CD4-positive, CD25-positive, alpha-beta regulatory T cell (primary cell): ENCODE measurements around the gene TPST2. TPM values are rescaled to one million over a fixed set of nuclear protein-coding genes. Genes with fewer than 3 reads are reported as not detected.

Experiments used
- ATAC-seq, 2 donors: fragments of 150-1000 bp; cut with Tn5 transposase; one replicate each; pipeline ENCODE4 v1.10.0; 2021; ENCODE audit warnings: low read depth in 2 of 2, moderate number of reproducible peaks in 2 of 2, moderate library complexity in 1 of 2
- DNase-seq, 3 donors: peaks; one replicate each; pipeline versions ENCODE4 v3.0.0 to v3.0.0-alpha.2; 2012 to 2022; ENCODE audit warnings: mixed read lengths in 1 of 3
- H3K27ac ChIP-seq: one replicate; pipeline ENCODE4 v1.7.0; 2013; ENCODE audit warnings: mild to moderate bottlenecking, low read length; ENCODE audit not compliant: insufficient read depth, poor library complexity, severe bottlenecking
- H3K27me3 ChIP-seq: one replicate; pipeline ENCODE4 v1.7.0; 2013; ENCODE audit warnings: low read length; ENCODE audit not compliant: control insufficient read depth, insufficient read depth
- H3K36me3 ChIP-seq: one replicate; pipeline ENCODE4 v1.7.0; 2013; ENCODE audit warnings: mild to moderate bottlenecking, low read length, moderate library complexity; ENCODE audit not compliant: control insufficient read depth, insufficient read depth
- H3K4me1 ChIP-seq: 2 replicates; pipeline ENCODE4 v1.7.0; 2013; ENCODE audit warnings: mild to moderate bottlenecking, low read length; ENCODE audit not compliant: insufficient read depth, control insufficient read depth, poor library complexity, severe bottlenecking
- H3K4me3 ChIP-seq: one replicate; pipeline ENCODE4 v1.7.0; 2013; ENCODE audit warnings: low read depth, mild to moderate bottlenecking, low read length, moderate library complexity
- H3K9me3 ChIP-seq, 2 experiments: 1 replicate in 1 of 2; 2 replicates in 1 of 2; pipeline ENCODE4 v1.7.0; 2013; ENCODE audit warnings: low read length in 2 of 2, mild to moderate bottlenecking in 1 of 2, moderate library complexity in 1 of 2; ENCODE audit not compliant: control insufficient read depth in 2 of 2
- H3K27ac Mint-ChIP-seq, 3 donors: one replicate each; pipeline ENCODE4 v1.8.0; 2020 to 2022; ENCODE audit warnings: mild to moderate bottlenecking in 3 of 3, mixed read lengths in 3 of 3, moderate library complexity in 2 of 3
- H3K27me3 Mint-ChIP-seq: one replicate; pipeline ENCODE4 v1.8.0; 2022; ENCODE audit warnings: mild to moderate bottlenecking, mixed read lengths
- H3K36me3 Mint-ChIP-seq: one replicate; pipeline ENCODE4 v1.8.0; 2020; ENCODE audit warnings: mixed read lengths
- H3K4me1 Mint-ChIP-seq, 4 donors: one replicate each; pipeline ENCODE4 v1.8.0; 2020 to 2022; ENCODE audit warnings: mixed read lengths in 4 of 4, mild to moderate bottlenecking in 1 of 4
- H3K4me3 Mint-ChIP-seq, 4 donors: one replicate each; pipeline ENCODE4 v1.8.0; 2020 to 2022; ENCODE audit warnings: mild to moderate bottlenecking in 4 of 4, mixed read lengths in 4 of 4, moderate library complexity in 3 of 4
- H3K9me3 Mint-ChIP-seq, 7 donors: one replicate each; pipeline ENCODE4 v1.8.0; 2020 to 2022; ENCODE audit warnings: mixed read lengths in 7 of 7, mild to moderate bottlenecking in 3 of 7, moderate library complexity in 2 of 7
- polyA plus RNA-seq, 4 donors: library from polyadenylated mRNA; unstranded; fragments of 300-500 nt; fragmentation: Illumina TruSeq; gene quantifications; one replicate each; pipeline ENCODE4 v1.2.3, GENCODE V29; 2021
- total RNA-seq: library from RNA; stranded (reverse); gene quantifications from one replicate; pipeline ENCODE4 v1.2.3, GENCODE V29; 2022

TPST2 gene
- total and polyA plus RNA-seq, 5 donors from 2014 or later, result 36.0 to 64.6 (median 55.0) TPM

GRCh38 chr22:26599505-26599904 lies 9.6 kb upstream of the TPST2 start:
- no peaks in the 10 kb centered on the region for H3K36me3 ChIP-seq
- H3K4me1 ChIP-seq, result no peaks in the 10 kb centered on the region
- Mint-ChIP-seq H3K4me1 (peaks cover 0 to 7% (median 3%) of the 10 kb centered on the region in 4 donors), H3K9me3 (peaks cover 0 to 4% (median 0%) of the 10 kb centered on the region in 7 donors), H3K36me3 (no peaks in the 10 kb centered on the region), H3K4me3 (no peak overlapping the region), H3K27ac (no peak overlapping the region), H3K27me3 (no peaks in the 10 kb centered on the region)
- no peaks in the 10 kb centered on the region for H3K9me3 ChIP-seq
- DNase-seq, result no peak
- no peak overlapping the region for H3K27ac ChIP-seq
- H3K27me3 ChIP-seq, result no peaks in the 10 kb centered on the region
- no peak overlapping the region for H3K4me3 ChIP-seq
- no peak for ATAC-seq

GRCh38 chr22:26597480-26597879 lies 7.5 kb upstream of the TPST2 start:
- Mint-ChIP-seq H3K4me3 (no peak overlapping the region), H3K4me1 (peaks cover 2 to 22% (median 16%) of the 10 kb centered on the region in 4 donors), H3K36me3 (no peaks in the 10 kb centered on the region), H3K27ac (peak overlapping the region in 1 of 3 donors; percentile 68), H3K9me3 (no peaks in the 10 kb centered on the region), H3K27me3 (no peaks in the 10 kb centered on the region)
- DNase-seq (no peak), ATAC-seq (no peak)
- H3K36me3 ChIP-seq, result no peaks in the 10 kb centered on the region
- no peak overlapping the region for H3K27ac ChIP-seq
- peaks cover 18% of the 10 kb centered on the region for H3K4me1 ChIP-seq
- no peaks in the 10 kb centered on the region for H3K27me3 ChIP-seq
- no peaks in the 10 kb centered on the region for H3K9me3 ChIP-seq
- H3K4me3 ChIP-seq, result no peak overlapping the region

GRCh38 chr22:26597026-26597425 lies 7.1 kb upstream of the TPST2 start:
- ATAC-seq (no peak), DNase-seq (no peak)
- Histone ChIP-seq H3K36me3 (no peaks in the 10 kb centered on the region), H3K4me1 (peaks cover 22% of the 10 kb centered on the region), H3K4me3 (no peak overlapping the region), H3K27ac (no peak overlapping the region), H3K9me3 (no peaks in the 10 kb centered on the region), H3K27me3 (no peaks in the 10 kb centered on the region)
- no peak overlapping the region for H3K4me3 Mint-ChIP-seq
- H3K27ac Mint-ChIP-seq, result peak overlapping the region in 1 of 3 donors; percentile 68
- peaks cover 6 to 26% (median 21%) of the 10 kb centered on the region in 4 donors for H3K4me1 Mint-ChIP-seq
- H3K36me3 Mint-ChIP-seq, result no peaks in the 10 kb centered on the region
- no peaks in the 10 kb centered on the region for H3K27me3 Mint-ChIP-seq
- H3K9me3 Mint-ChIP-seq, result no peaks in the 10 kb centered on the region

- H3K36me3 ChIP-seq, result no peaks in the 10 kb centered on the region
- Mint-ChIP-seq H3K4me3 (peak overlapping the region in 2 of 4 donors; percentile 29 to 67), H3K9me3 (no peaks in the 10 kb centered on the region), H3K27me3 (no peaks in the 10 kb centered on the region), H3K36me3 (no peaks in the 10 kb centered on the region), H3K27ac (peak overlapping the region; percentile 60 to 78 (median 71)), H3K4me1 (peaks cover 15 to 49% (median 33%) of the 10 kb centered on the region in 4 donors)
- H3K9me3 ChIP-seq, result no peaks in the 10 kb centered on the region
- ATAC-seq, result no peak
- peak overlapping the region; percentile 14 for H3K4me3 ChIP-seq
- H3K4me1 ChIP-seq, result peaks cover 44% of the 10 kb centered on the region
- no peaks in the 10 kb centered on the region for H3K27me3 ChIP-seq
- H3K27ac ChIP-seq, result no peak overlapping the region
- no peak for DNase-seq
Measured at GRCh38 chr22:26593763-26594162, 3.8 kb upstream of the TPST2 start.

- Mint-ChIP-seq H3K9me3 (no peaks in the 10 kb centered on the region), H3K36me3 (no peaks in the 10 kb centered on the region)
Measured at GRCh38 chr22:26592421-26592891, 2.5 kb upstream of the TPST2 start.

GRCh38 chr22:26589367-26589844 lies 526 bp downstream of the TPST2 start:
- Mint-ChIP-seq H3K27me3 (no peaks in the 10 kb centered on the region), H3K27ac (peak overlapping the region; percentile 67 to 85 (median 78)), H3K36me3 (no peaks in the 10 kb centered on the region), H3K4me1 (peaks cover 19 to 87% (median 58%) of the 10 kb centered on the region in 4 donors), H3K9me3 (peaks cover 0 to 1% (median 0%) of the 10 kb centered on the region in 7 donors), H3K4me3 (peak overlapping the region; percentile 90 to 96 (median 94))
- H3K27me3 ChIP-seq, result no peaks in the 10 kb centered on the region
- peak in 2 of 3 donors; percentile 20 to 52 for DNase-seq
- H3K9me3 ChIP-seq, result no peaks in the 10 kb centered on the region
- H3K4me3 ChIP-seq, result peak overlapping the region; percentile 84
- peak in 1 of 2 donors; percentile 6 for ATAC-seq
- H3K27ac ChIP-seq, result peak overlapping the region; percentile 71
- H3K36me3 ChIP-seq, result no peaks in the 10 kb centered on the region
- peaks cover 68% of the 10 kb centered on the region for H3K4me1 ChIP-seq

More at GRCh38 chr22:26592421-26592891, 2.5 kb upstream of the TPST2 start:
- ATAC-seq, result peak; percentile 34 to 57
- Mint-ChIP-seq H3K27ac (peak overlapping the region; percentile 86 to 97 (median 90)), H3K4me1 (peaks cover 15 to 61% (median 40%) of the 10 kb centered on the region in 4 donors), H3K4me3 (peak overlapping the region; percentile 37 to 77 (median 68)), H3K27me3 (no peaks in the 10 kb centered on the region)
- Histone ChIP-seq H3K27ac (peak overlapping the region; percentile 55), H3K4me3 (peak overlapping the region; percentile 38), H3K27me3 (no peaks in the 10 kb centered on the region), H3K36me3 (no peaks in the 10 kb centered on the region), H3K9me3 (no peaks in the 10 kb centered on the region), H3K4me1 (peaks cover 48% of the 10 kb centered on the region)
- DNase-seq, result peak; percentile 8 to 83 (median 40)

- no peaks in the 10 kb centered on the region for H3K27me3 Mint-ChIP-seq
- peaks cover 3% of the 10 kb centered on the region for H3K36me3 ChIP-seq
- DNase-seq (no peak), ATAC-seq (no peak)
- peak overlapping the region; percentile 67 to 85 (median 78) for H3K27ac Mint-ChIP-seq
- H3K9me3 Mint-ChIP-seq, result peaks cover 0 to 1% (median 0%) of the 10 kb centered on the region in 7 donors
- H3K4me1 Mint-ChIP-seq, result peaks cover 19 to 87% (median 60%) of the 10 kb centered on the region in 4 donors
- peak overlapping the region; percentile 90 to 96 (median 94) for H3K4me3 Mint-ChIP-seq
- no peaks in the 10 kb centered on the region for H3K9me3 ChIP-seq
- no peaks in the 10 kb centered on the region for H3K36me3 Mint-ChIP-seq
- peaks cover 63% of the 10 kb centered on the region for H3K4me1 ChIP-seq
- H3K4me3 ChIP-seq, result peak overlapping the region; percentile 84
- peak overlapping the region; percentile 71 for H3K27ac ChIP-seq
- H3K27me3 ChIP-seq, result no peaks in the 10 kb centered on the region
Measured at GRCh38 chr22:26588729-26589366, 1.1 kb downstream of the TPST2 start.
